OCI-LY3 (cell line): Measurements from ENCODE around the gene FAM229B.
"Not testable (repeated sequence)": the region's sequence is repeated elsewhere in the genome, so short reads cannot be mapped to it uniquely, and the experiment has no call there.

Source experiments
- H2AFZ ChIP-seq: fragments of 200-600, 300-600 bp; shearing (Covaris generic); 2 replicates; pipeline ENCODE4 v1.6.0; 2014; ENCODE audit warnings: antibody characterized with exemption, low read depth, low read length
- H3K27ac ChIP-seq: fragments of 200-600, 300-600 bp; sonication (generic); 2 replicates; pipeline ENCODE4 v1.5.1; 2014; ENCODE audit warnings: mild to moderate bottlenecking, low read length, moderate library complexity, mixed read lengths
- H3K27me3 ChIP-seq: fragments of 200-600, 300-600 bp; sonication (generic); 2 replicates; pipeline ENCODE4 v1.6.1; 2014; ENCODE audit warnings: low read depth, low read length, mixed read lengths
- H3K36me3 ChIP-seq: fragments of 200-600, 300-600 bp; sonication (generic); replicated peaks from 2 replicates; pipeline ENCODE3; 2014; ENCODE audit warnings: low read depth, low read length, mixed read lengths
- H3K4me1 ChIP-seq: fragments of 300-600, 200-600 bp; sonication (generic); 2 replicates; pipeline ENCODE4 v1.6.1; 2014; ENCODE audit warnings: low read length, mixed read lengths
- H3K4me2 ChIP-seq: fragments of 200-600, 300-600 bp; sonication (generic); 2 replicates; pipeline ENCODE4 v1.6.1; 2014; ENCODE audit warnings: low read length, mixed read lengths
- H3K4me3 ChIP-seq: fragments of 300-600, 200-600 bp; sonication (generic); 2 replicates; pipeline ENCODE4 v1.5.1; 2014; ENCODE audit warnings: antibody characterized with exemption, mild to moderate bottlenecking, low read length, moderate library complexity
- H3K79me2 ChIP-seq: fragments of 300-600, 200-600 bp; shearing (Covaris generic); 2 replicates; pipeline ENCODE4 v1.6.1; 2014; ENCODE audit warnings: mild to moderate bottlenecking, low read length, mixed read lengths
- H3K9ac ChIP-seq: fragments of 300-600, 200-600 bp; shearing (Covaris generic); 2 replicates; pipeline ENCODE4 v1.6.0; 2014; ENCODE audit warnings: mild to moderate bottlenecking, low read length, moderate library complexity
- H3K9me3 ChIP-seq: fragments of 200-600, 300-600 bp; shearing (Covaris generic); 2 replicates; pipeline ENCODE4 v1.6.1; 2014; ENCODE audit warnings: low read length, mixed read lengths; ENCODE audit not compliant: insufficient read depth
- H4K20me1 ChIP-seq: fragments of 200-600, 300-600 bp; sonication (generic); 2 replicates; pipeline ENCODE4 v1.6.1; 2016; ENCODE audit warnings: low read length, mixed read lengths; ENCODE audit not compliant: insufficient read depth
- CTCF ChIP-seq: fragments of 200-600, 300-600 bp; sonication (generic); IDR thresholded peaks from 2 replicates; pipeline ENCODE4 v1.5.1; 2014; ENCODE audit warnings: antibody characterized with exemption, low read length, low read depth
- EZH2phosphoT487 ChIP-seq: fragments of 200-600 bp; shearing (Covaris generic); IDR thresholded peaks from 2 replicates; pipeline ENCODE4 v1.6.1; 2018; ENCODE audit warnings: antibody characterized with exemption, mixed run types, low read depth

The FAM229B gene

GRCh38 chr6:112049996-112050395 lies 37.4 kb upstream of the FAM229B start:
- TF ChIP-seq CTCF: no peak
- Histone ChIP-seq H3K4me2 (no peak overlapping the region), H3K36me3 (no peaks in the 10 kb centered on the region), H4K20me1 (no peaks in the 10 kb centered on the region), H3K4me1 (no peaks in the 10 kb centered on the region), H3K9me3 (no peaks in the 10 kb centered on the region), H3K9ac (no peak overlapping the region), H3K27ac (no peak overlapping the region), H2AFZ (no peak overlapping the region), H3K79me2 (no peaks in the 10 kb centered on the region), H3K4me3 (no peak overlapping the region), H3K27me3 (no peaks in the 10 kb centered on the region)

DNA sequence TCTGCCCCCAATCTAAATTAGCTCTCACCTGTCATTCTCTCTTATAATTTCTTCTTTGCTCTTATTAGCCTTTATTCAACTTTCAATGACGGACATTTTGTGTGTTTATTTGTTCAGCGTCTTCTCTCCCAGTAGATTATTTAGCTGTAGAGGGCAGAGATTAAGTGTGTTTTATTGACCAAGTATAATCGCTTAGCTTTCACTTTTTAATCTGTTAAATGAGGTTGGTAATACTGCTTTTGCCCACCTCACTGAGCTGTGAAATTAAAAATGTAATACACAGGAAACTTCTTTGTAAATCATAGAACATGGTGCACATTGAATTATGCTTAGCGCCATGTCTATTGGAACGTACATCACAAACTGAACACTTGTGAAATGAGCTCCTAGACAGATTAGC lies 37.0 kb upstream of the FAM229B start:
- Histone ChIP-seq H3K4me3 (no peak overlapping the region), H3K9me3 (no peaks in the 10 kb centered on the region), H3K36me3 (no peaks in the 10 kb centered on the region), H3K27ac (no peak overlapping the region), H3K4me1 (no peaks in the 10 kb centered on the region), H4K20me1 (no peaks in the 10 kb centered on the region), H3K9ac (no peak overlapping the region), H3K79me2 (no peaks in the 10 kb centered on the region), H2AFZ (no peak overlapping the region), H3K4me2 (no peak overlapping the region), H3K27me3 (no peaks in the 10 kb centered on the region)
- TF ChIP-seq CTCF (no peak), EZH2phosphoT487 (no peak)

- H4K20me1 ChIP-seq, H3K9ac ChIP-seq, H3K4me1 ChIP-seq, H3K36me3 ChIP-seq, H3K27me3 ChIP-seq, H3K4me3 ChIP-seq, H3K79me2 ChIP-seq, H3K9me3 ChIP-seq, H2AFZ ChIP-seq, H3K4me2 ChIP-seq, H3K27ac ChIP-seq: not testable (repeated sequence)
Measured at GRCh38 chr6:112051251-112051740, 36.1 kb upstream of the FAM229B start.

DNA sequence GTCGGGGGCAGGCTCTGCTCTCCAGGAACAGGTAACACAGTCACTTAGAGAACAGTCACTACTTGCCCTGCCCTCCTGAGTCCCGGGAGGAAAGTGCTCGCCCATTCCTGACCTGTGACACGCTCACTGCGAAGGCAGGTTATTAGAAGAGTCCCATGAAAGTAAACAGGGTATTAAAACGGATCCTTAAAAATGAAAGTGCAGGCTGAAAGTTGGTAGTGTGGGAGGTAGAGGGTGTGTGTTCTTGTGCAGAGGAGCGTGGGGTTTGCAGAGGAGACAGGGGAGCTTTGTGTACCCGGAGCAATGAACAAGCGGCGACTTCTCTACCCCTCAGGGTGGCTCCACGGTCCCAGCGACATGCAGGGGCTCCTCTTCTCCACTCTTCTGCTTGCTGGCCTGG lies 33.4 kb upstream of the FAM229B start, which contains the start of gene CCN6:
TSS of gene CCN6 (plus strand) at position 104 of the 400 bp plus-strand sequence. CDS start at position 358, 254 bp downstream.
- Histone ChIP-seq H3K4me1 (no peaks in the 10 kb centered on the region), H3K9me3 (no peaks in the 10 kb centered on the region), H3K4me3 (no peak within 1 kb of the TSS), H3K79me2 (no peaks in the 10 kb centered on the region), H3K36me3 (no peaks in the 10 kb centered on the region), H2AFZ (no peak within 1 kb of the TSS), H4K20me1 (no peaks in the 10 kb centered on the region), H3K27ac (no peak within 1 kb of the TSS), H3K4me2 (no peak within 1 kb of the TSS), H3K27me3 (no peaks in the 10 kb centered on the region), H3K9ac (no peak within 1 kb of the TSS)
- TF ChIP-seq CTCF (no peak), EZH2phosphoT487 (no peak)
